VCaP (cell line): ENCODE measurements around the gene NACC1.
A peak's percentile ranks its signal among the peaks of the same experiment; 100 is the strongest.

Experiments
- H3K27ac ChIP-seq: fragments of 450-650 bp; 2 replicates; pipeline ENCODE4 v1.5.1; 2017
- CTCF ChIP-seq: fragments of 450-650 bp; conservative IDR thresholded peaks from 2 replicates; pipeline ENCODE4 v1.5.1; 2017; ENCODE audit warnings: mild to moderate bottlenecking, moderate library complexity

Gene NACC1

GRCh38 chr19:13153569-13154240, 35.6 kb downstream of the NACC1 start:
- TF ChIP-seq CTCF, result peak; percentile 40; the same call in 1 of the 2 replicates
- H3K27ac ChIP-seq, result peak overlapping the region; percentile 95

GRCh38 chr19:13154241-13154778, 36.2 kb downstream of the NACC1 start:
- peak overlapping the region; percentile 95 for H3K27ac ChIP-seq
- TF ChIP-seq CTCF, result no peak

- H3K27ac ChIP-seq, result peak overlapping the region; percentile 95
- TF ChIP-seq CTCF, result peak; percentile 15; the same call in 1 of the 2 replicates
Measured at GRCh38 chr19:13154911-13155471, 36.9 kb downstream of the NACC1 start.

GRCh38 chr19:13155472-13156359, 37.7 kb downstream of the NACC1 start:
- TF ChIP-seq CTCF, result no peak
- H3K27ac ChIP-seq, result peak overlapping the region; percentile 95

GRCh38 chr19:13159713-13160112, 41.6 kb downstream of the NACC1 start:
- no peak for TF ChIP-seq CTCF
- no peak overlapping the region for H3K27ac ChIP-seq

GRCh38 chr19:13160557-13160956, 42.5 kb downstream of the NACC1 start:
- H3K27ac ChIP-seq, result no peak overlapping the region
- no peak for TF ChIP-seq CTCF
